GM12801 (cell line): Measurements from ENCODE around the gene UNC45A.

Experiments used
- CTCF ChIP-seq: IDR thresholded peaks from one replicate; pipeline ENCODE4 v1.5.1; 2011; ENCODE audit warnings: control low read depth; ENCODE audit not compliant: insufficient read length; ENCODE audit errors: extremely low read depth

Gene UNC45A

GRCh38 chr15:90912770-90913075, 22.4 kb upstream of the UNC45A start:
- TF ChIP-seq CTCF: no peak

- TF ChIP-seq CTCF: no peak
These were observed 21.6 kb upstream of the UNC45A start for GRCh38 chr15:90913398-90913944.

- TF ChIP-seq CTCF: no peak
These were observed 20.6 kb upstream of the UNC45A start for GRCh38 chr15:90914305-90915080.

- no peak for TF ChIP-seq CTCF
These were observed 19.8 kb upstream of the UNC45A start for GRCh38 chr15:90915216-90915807.

- no peak for TF ChIP-seq CTCF
These were observed 19.2 kb upstream of the UNC45A start for GRCh38 chr15:90915808-90916440.

- TF ChIP-seq CTCF: no peak
These were observed 18.6 kb upstream of the UNC45A start for GRCh38 chr15:90916461-90916860.

GRCh38 chr15:90917569-90917968, 17.5 kb upstream of the UNC45A start:
- no peak for TF ChIP-seq CTCF
